ENCODE data around the gene ATM. TPM values are rescaled to one million over a fixed set of nuclear protein-coding genes. Genes with fewer than 3 reads are reported as not detected.
"Not testable (repeated sequence)": the region's sequence is repeated elsewhere in the genome, so short reads cannot be mapped to it uniquely, and the experiment has no call there.

The ATM gene
- polyA plus RNA-seq, 3 donors: 58.7 to 64.6 (median 63.7) TPM

DNA sequence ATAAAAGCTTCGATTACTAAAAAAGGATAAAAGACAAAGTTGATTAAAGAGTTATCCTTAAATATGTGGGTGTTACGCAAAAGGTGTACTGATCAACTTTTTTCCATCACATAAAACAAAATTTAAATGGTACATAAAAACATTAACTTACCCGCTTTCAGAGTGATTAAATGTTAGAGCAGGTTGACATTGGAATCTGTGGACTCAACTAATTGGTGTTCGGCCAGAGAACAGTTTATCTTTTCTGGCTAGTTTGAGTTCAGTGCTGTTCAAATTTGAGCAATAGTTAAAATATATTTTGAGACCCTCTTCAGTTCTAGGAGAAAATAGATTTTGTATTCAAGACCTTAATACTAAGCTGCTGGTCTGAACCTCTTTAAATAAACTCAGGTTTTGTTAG, 56.1 kb downstream of the ATM start:
- no peak for DNase-seq (ENCODE audit: low read depth in 3 of 3, low spot score in 2 of 3)

DNA sequence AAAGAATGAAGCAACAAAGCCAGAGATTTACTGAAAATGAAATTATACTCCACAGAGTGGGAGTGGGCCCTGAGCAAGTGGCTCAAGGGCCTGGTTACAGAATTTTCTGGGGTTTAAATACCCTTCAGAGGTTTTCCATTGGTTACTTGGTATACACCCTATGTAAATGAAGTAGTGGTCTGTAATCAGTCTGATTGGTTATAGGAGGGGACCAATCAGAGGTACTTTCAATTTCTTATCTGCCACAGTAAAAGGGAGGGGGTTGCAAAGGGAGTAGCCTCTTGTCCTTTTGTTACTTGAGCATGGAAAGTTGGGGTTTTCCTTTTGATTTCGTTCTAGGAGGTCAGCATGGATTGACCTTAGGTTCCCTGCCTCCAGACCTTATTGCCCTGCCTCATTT, 63.5 kb downstream of the ATM start:
- DNase-seq (ENCODE audit: low read depth in 3 of 3, low spot score in 2 of 3): no peak

DNA sequence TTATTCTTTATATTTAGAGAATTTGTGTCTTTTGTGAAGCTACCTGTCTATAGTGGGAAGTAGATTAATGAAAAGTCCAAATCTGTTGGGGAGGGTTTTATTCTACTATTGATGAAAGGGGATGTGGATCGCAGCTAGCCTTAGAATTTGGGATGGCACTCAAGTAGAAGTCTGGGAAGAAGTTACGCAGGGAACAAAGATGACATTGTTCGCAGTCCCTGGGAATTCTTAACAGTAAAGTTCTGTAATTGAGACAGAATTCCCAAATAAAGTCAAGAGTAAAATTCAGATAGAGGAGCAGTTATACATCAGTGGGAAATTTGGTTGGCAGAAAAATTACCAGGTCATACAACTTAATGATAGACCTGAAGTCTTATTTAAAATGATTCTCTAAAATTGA, 64.1 kb downstream of the ATM start:
- DNase-seq (ENCODE audit: low read depth in 3 of 3, low spot score in 2 of 3): no peak

DNA sequence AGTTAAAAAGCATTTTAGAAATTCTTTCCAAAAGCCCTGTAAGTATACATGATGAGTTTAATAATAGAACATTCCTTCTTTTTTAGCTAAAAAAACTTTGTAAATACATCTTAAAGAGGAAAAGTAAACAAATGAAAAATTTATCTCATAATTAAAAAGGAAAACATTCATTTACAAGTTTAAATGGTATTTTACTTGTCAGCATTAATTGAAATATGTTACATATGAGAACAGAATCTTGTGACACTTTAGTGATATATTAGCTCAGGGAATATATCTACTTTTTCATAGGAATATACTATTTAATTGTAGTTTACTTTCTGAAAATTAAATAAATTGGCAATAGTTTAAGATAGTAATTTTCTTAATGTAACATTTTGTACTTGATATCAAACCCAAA, 66.2 kb downstream of the ATM start:
- DNase-seq (ENCODE audit: low read depth in 3 of 3, low spot score in 2 of 3): not testable (repeated sequence)

DNA sequence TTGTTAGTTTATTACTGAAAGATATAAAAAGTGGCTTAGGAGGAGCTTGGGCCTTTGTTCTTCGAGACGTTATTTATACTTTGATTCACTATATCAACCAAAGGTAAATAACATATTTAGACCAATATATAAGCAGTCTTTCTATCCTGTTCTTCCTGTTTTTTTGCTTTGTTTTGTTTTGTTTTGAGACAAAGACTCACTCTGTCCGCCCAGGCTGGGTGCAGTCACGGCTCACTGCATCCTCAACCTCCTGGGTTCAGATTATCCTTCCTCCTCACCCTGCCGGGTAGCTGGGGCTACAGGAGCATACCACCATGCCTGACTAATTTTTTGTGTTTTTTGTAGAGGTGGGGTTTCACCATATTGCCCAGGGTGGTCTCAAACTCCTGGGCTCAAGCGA, 66.8 kb downstream of the ATM start:
- DNase-seq (ENCODE audit: low read depth in 3 of 3, low spot score in 2 of 3): no peak

DNA sequence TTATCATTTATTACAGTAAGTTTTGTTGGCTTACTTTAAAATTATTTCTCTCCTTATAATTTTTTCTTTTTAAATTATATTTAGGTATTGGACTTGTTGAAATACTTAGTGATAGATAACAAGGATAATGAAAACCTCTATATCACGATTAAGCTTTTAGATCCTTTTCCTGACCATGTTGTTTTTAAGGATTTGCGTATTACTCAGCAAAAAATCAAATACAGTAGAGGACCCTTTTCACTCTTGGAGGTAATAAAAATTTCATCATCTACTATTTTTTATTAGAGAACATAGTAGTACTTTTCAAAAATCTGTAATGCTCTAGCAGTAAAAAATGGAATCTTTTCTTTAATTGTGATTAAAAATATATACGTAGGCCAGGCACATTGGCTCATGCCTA, 70.4 kb downstream of the ATM start:
- DNase-seq (ENCODE audit: low read depth in 3 of 3, low spot score in 2 of 3): no peak

DNA sequence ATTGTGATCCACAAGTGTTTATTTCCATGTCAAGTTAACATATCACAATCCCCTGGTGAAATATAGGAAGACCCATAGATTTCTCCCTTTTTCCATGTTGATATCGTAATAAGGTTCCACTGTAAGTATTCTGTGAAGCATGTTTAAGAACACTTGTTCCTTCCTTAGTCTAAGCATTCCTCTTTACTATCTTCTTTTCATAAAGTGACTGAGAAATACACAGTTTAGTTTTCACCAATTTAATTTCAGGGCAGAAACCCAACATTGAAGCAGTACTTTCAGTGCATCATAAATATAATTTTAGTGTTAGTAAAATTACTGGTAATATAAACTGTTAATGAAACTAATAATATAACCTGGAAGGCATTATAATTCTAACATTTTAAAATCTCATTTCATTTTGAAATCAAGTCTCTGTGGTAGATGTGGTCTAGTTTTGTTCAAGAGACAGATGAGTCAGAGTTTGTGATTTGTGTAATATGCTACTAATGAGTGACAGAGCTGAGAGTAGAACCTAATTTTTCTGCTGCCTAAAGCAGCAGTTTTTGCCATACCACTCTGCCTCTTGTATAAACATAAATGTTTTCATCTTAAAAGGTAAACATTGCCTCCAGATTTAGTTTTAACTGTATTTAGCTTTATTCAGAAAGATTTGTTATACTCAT, 79.4 kb downstream of the ATM start:
- no peak for DNase-seq (ENCODE audit: low read depth in 3 of 3, low spot score in 2 of 3)

DNA sequence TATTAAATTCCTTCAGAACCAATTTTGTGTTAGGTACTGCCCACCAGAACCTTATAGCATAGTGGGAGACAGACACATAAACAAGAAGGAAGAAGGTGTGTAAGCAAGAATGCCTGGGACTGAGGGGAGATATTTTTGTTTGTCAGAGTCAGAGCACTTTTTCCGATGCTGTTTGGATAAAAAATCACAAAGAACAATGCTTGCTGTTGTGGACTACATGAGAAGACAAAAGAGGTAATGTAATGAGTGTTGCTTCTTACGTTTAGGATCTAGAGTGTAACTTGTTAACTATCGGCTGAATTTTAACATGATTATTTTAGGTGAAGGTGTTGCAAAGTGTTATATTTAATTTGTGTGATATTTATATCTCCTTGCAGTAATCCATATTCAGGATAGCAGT, 84.9 kb downstream of the ATM start:
- DNase-seq (ENCODE audit: low read depth in 3 of 3, low spot score in 2 of 3): no peak

DNA sequence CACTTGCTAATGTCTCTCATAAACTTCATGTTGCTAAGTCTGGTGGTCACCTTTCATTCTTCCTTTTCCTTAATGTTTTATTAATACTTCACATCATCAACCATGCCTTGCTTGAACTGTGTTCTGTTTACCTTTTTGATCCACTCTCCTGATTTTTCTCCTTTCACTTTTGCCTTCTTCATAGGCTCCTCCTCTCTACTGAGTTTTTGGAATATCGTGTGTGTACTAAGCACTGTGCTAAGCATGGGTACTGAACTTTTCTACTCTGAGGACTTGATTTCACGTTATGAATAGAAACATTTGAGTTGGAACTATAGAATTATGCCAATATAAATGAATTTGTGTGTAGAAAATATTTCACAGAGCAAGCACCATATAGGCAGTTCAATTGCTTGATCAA, 90.6 kb downstream of the ATM start:
- no peak for DNase-seq (ENCODE audit: low read depth in 3 of 3, low spot score in 2 of 3)

DNA sequence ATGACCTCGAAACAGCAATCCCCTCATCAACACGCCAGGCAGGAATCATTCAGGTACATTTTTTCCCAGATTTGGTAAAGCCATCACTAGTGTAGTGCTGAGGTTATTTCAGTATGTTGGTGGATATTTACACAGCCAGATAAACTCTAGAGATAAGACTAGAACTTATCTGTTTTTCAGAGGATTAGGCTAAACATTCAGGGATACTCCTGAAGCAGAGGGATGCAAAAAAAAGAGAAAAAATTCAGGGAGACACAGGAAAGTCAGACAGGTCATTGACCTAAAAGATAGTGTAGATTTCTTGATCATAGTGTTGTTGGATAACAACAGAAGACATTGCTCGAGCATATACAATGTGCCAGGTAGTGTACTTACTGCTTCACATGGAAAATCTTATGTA, 93.2 kb downstream of the ATM start:
- no peak for DNase-seq (ENCODE audit: low read depth in 3 of 3, low spot score in 2 of 3)

DNA sequence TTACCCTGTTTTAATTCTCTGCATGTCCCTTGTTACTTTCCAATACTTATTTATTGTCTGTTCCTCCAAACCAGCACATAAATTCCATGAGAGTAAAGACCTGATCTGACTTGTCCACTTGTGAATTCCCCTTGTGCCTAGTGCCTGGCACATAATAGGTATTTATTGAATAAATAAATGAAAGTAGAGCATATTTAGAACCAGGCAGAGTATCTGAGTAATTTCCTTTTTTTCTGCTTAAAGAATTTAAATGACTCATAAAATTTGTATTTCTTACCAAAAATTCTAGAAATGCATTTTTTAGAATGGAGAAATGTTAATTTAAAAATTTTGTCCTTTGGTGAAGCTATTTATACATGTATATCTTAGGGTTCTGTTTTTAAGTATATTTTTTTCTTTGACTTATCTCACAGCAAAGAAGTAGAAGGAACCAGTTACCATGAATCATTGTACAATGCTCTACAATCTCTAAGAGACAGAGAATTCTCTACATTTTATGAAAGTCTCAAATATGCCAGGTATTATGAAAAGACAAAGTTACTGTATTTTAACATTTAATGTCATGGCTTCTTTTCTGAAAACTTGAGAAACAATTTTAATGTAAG, 96.8 kb downstream of the ATM start:
- no peak for DNase-seq (ENCODE audit: low read depth in 3 of 3, low spot score in 2 of 3)

DNA sequence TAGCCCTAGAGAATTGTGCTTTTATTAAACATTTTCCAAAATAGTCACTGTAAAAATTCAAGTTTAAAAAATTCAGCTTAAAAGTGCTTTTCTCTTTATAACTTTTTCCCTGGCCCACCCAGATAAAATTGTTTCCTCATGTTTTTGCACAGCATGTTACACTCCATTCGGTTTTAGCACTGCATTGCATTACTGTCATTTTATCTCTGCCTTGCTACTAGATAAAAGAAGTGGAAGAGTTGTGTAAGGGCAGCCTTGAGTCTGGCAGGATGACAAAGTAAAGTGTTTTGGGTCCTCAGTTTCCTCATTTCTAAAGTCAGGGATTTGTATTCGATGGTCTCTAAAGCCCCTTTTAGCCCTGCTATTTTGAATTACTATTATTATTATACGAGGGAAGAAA, 99.8 kb downstream of the ATM start:
- no peak for DNase-seq (ENCODE audit: low read depth in 3 of 3, low spot score in 2 of 3)

DNA sequence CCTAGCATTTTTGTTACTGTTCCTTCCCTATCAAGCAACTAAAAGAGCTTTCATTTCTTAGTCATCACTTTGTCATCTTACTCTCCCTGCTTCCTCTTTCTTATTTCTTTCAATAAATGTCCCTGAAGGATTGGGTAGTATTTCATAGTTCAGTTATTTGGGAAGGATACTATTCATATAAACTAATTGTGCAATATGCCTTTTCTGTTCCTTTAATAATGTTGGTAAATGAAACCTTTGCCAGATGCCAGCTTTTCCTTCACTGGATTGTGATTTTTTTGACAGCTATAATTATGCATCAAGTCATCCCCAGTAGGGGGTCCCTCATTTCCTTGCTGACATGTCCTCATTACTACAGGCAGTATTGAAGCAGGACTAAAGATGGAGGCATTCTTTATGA, 101.7 kb downstream of the ATM start:
- DNase-seq (ENCODE audit: low read depth in 3 of 3, low spot score in 2 of 3): no peak

DNA sequence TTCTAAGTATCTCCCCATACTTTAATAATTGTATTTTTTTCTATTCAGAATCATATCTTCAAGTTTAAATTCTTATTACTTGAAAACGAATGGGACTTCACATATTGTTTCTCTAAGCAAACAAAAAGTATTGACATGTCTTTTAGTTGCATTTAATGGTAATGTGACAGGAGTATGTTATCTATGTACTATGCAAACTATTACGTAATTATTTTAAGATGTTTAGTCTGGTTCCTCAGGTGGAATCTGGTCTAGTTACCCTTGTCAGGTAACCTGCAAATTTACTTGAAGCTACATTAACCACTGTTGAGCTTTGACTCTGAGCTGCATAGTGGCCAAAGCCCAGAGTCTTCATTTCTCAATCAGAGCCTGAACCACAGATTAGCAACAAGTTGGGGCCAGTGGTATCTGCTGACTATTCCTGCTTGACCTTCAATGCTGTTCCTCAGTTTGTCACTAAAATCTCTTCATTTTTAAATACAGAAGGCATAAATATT, 110.6 kb downstream of the ATM start:
- DNase-seq (ENCODE audit: low read depth in 3 of 3, low spot score in 2 of 3): no peak

DNA sequence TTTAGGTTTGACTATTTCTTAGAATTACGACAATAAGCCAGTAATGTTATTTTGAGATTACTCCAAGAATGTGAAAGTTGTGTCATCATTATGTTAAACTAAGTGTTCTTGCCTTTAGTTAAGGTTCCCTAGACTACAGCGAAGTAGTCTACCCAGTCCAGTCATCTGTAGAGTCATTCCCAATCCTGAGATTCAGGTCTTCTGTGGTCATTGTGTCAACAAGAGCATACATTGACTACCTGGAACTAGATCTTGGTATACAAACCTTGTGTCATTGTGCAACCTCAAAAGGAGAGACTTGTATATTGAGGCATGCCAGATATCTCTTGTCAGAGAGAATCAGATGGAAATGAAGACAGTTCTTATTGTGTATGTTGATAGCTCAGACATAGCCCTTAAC, 115.9 kb downstream of the ATM start:
- no peak for DNase-seq (ENCODE audit: low read depth in 3 of 3, low spot score in 2 of 3)

DNA sequence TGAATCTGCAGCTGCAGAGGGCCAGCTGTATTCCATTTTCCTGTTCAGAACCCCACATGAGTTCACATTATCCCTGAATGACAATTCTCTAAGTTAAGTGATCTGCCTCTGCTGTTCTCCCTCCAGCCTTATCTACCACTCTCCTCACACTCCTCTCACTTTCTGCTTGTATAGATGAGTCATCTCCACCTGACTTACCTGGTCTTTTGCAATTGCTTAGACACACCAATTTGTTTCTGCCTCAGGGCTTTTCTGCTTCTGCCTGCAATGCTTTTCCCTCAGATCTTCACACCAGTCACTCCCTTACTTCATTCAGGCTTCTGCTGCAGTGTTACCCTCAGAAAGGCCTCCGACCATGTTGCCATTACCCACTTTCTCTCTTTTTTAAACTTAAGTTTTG, 118.1 kb downstream of the ATM start:
- DNase-seq (ENCODE audit: low read depth in 3 of 3, low spot score in 2 of 3): no peak

DNA sequence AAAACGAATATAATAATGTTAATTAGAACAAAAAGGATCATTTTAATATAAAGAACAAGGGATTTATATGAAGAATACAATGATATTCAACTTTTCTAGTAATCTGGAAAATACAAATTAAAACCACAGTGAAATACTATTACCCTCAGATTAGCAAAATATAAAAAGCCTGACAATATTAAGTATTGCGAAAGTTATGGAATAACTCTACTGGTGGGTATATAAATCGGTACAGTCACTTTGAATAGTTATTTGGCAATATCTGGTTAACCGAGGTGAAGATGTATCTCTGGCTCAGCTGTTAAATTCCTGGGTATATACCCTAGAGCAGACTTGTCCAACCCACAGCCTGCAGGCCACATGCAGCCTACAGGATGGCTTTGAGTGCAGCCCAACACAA, 118.8 kb downstream of the ATM start:
- DNase-seq (ENCODE audit: low read depth in 3 of 3, low spot score in 2 of 3): no peak

DNA sequence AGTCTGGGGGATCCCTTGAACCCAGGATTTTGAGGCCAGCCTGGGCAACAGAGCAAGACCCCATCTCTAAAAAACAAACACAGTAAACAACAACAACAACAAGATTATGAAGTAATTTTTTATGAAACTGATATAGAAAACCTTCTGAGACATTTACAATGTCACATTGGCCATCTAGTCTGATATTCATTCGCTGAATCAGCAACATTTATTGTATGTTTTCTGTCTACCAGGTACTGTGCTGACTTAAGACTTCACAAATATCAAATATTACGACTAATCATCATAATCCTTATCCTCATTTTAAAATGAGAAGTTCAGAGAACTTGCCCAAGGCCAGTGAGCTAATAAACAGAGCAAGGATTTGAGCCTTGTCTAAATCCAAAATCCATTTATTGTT, 120.8 kb downstream of the ATM start:
- DNase-seq (ENCODE audit: low read depth in 3 of 3, low spot score in 2 of 3): no peak

DNA sequence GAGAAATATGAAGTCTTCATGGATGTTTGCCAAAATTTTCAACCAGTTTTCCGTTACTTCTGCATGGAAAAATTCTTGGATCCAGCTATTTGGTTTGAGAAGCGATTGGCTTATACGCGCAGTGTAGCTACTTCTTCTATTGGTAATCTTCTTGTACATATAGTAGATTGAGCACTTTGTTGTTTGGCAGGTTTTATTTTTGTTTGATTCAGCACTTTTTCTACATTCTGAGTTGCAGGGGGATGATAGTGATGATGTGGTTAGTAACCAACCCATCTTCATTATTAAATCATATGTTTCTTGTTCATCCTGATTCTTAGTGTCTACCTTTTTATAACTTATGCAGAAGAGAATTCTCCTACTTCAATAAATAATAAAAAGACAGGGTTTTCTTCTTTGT, 122.9 kb downstream of the ATM start:
- DNase-seq (ENCODE audit: low read depth in 3 of 3, low spot score in 2 of 3): no peak

DNA sequence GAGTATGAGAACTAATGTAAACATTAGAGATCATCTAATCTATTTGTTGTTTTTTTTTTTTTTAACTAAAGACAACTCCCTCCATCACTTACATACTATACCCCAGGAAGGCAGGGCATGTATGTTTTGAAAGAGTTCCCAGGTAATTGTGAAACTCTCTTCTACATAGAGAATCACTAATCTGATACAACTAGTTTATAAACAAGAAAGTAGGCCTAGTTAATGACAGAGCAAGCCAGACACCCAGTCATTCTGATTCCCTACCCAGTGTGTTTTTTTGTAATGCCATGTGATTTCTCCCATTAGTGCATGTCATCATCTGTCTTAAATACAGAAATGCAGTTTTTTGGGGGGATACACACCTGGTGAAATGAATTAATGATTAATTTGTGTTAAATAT, 123.6 kb downstream of the ATM start:
- no peak for DNase-seq (ENCODE audit: low read depth in 3 of 3, low spot score in 2 of 3)

DNA sequence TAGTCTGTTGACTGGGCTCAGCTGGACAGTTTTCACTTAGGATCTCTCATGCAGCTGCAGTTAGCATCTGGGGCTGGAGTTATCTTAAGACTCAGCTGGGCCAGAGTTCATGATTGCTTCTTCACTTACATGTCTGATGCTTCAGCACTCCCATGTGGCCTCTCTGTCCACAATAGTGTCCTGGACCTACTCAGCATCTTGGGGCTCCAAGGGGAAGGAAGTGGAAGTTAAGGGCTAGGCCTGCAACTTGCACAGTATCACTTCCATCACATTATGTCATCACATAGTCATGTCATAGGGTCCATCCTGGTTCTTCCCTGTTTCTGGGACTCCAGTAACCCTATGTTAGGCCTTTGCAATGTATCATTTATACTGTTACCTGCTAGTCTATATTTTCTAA, 128.6 kb downstream of the ATM start:
- no peak for DNase-seq (ENCODE audit: low read depth in 3 of 3, low spot score in 2 of 3)

DNA sequence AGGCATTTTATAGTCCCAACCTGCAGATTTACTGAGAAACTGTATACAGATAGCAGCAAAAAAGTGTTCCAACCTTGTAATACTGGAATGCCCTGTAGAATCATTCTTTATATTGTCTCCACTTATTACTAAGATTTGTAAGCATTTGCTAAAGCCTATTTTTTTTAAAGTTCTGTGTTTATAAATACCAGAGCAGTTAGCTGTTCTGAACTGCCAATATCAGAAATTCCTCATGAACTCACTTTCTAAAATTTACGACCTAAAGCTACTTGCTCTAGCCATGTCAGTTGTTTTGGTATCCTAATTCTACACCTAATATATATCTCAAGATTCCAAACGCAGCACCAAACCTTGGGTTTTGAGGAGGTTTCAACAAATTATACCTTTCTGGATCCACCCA, 141.3 kb downstream of the ATM start:
- DNase-seq (ENCODE audit: low read depth in 3 of 3, low spot score in 2 of 3): no peak

DNA sequence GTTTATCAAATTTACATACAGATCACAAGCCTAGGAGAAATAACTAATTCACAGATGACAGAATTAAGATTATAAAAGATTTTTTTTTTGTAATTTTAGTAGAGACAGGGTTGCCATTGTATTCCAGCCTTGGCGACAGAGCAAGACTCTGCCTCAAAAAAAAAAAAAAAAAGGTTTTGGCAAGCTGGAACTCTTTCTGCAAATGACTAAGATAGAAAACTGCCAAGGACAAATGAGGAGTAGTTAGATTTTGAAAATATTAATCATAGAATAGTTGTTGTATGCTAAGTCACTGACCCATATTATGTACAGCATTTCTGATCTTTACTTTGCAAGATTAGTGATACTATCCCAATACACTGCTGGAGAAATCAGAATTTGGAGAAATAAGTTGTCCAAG, 145.3 kb downstream of the ATM start:
- no peak for DNase-seq (ENCODE audit: low read depth in 3 of 3, low spot score in 2 of 3)

Data from right renal cortex interstitium (tissue), 3 donors.